IMR-90 (cell line): Measurements from ENCODE around the gene GLP2R. TPM values are rescaled to one million over a fixed set of nuclear protein-coding genes. Genes with fewer than 3 reads are reported as not detected.

Experiments
- ATAC-seq: fragments of 200-7000 bp; cut with Tn5 transposase; 2 replicates; pipeline ENCODE4 v1.9.1; 2020; ENCODE audit warnings: low read depth, mild to moderate bottlenecking, moderate library complexity
- BruUV-seq: library from RNA; stranded (reverse); fragments of 400-500 nt; replicated peaks from 2 replicates; lab custom pipeline; 2021; lab: Mats Ljungman, UMichigan
- CTCF ChIA-PET: fragments of 300-600 bp; formaldehyde crosslinking; extraction: SDS; loops from one replicate; lab custom pipeline; 2021; ENCODE audit warnings: antibody characterized with exemption; lab: Yijun Ruan, JAX
- POLR2A ChIA-PET: fragments of 300-600 bp; sonication (Branson Sonifier 250); formaldehyde crosslinking; loops from one replicate; lab custom pipeline; 2022; ENCODE audit warnings: antibody characterized with exemption; ENCODE audit not compliant: unreplicated experiment; lab: Charles Lee
- DNase-seq: peaks from one replicate; pipeline ENCODE4 v3.0.0; 2013
- H2AFZ ChIP-seq: replicated peaks from 2 replicates; pipeline ENCODE3; 2013; ENCODE audit warnings: low read length, mild to moderate bottlenecking; ENCODE audit not compliant: poor library complexity
- H2AK5ac ChIP-seq: 2 replicates; pipeline ENCODE4 v1.6.1; 2013; ENCODE audit warnings: low read depth, low read length, inconsistent platforms
- H2AK9ac ChIP-seq: replicated peaks from 2 replicates; pipeline ENCODE3; 2013; ENCODE audit warnings: mild to moderate bottlenecking, low read depth, low read length, moderate library complexity; ENCODE audit not compliant: poor library complexity
- H2BK120ac ChIP-seq: 2 replicates; pipeline ENCODE4 v1.6.1; 2013; ENCODE audit warnings: low read depth, low read length, inconsistent platforms
- H2BK15ac ChIP-seq: 3 replicates; pipeline ENCODE4 v1.6.1; 2013; ENCODE audit warnings: low read depth, low read length, inconsistent platforms
- H2BK20ac ChIP-seq: 2 replicates; pipeline ENCODE4 v1.6.1; 2013; ENCODE audit warnings: low read depth, mild to moderate bottlenecking, inconsistent platforms, low read length, moderate library complexity
- H2BK5ac ChIP-seq: 2 replicates; pipeline ENCODE4 v1.6.1; 2013; ENCODE audit warnings: mild to moderate bottlenecking, low read depth, low read length, inconsistent platforms; ENCODE audit not compliant: poor library complexity, severe bottlenecking
- H3K14ac ChIP-seq: replicated peaks from 2 replicates; pipeline ENCODE4 v1.6.1; 2013; ENCODE audit warnings: low read depth, low read length, inconsistent platforms
- H3K18ac ChIP-seq: 2 replicates; pipeline ENCODE4 v1.6.1; 2013; ENCODE audit warnings: low read depth, low read length, control low read depth
- H3K23ac ChIP-seq: 2 replicates; pipeline ENCODE4 v1.6.1; 2013; ENCODE audit warnings: low read depth, low read length, inconsistent platforms
- H3K27ac ChIP-seq: 2 replicates; pipeline ENCODE4 v1.5.1; 2013; ENCODE audit warnings: mild to moderate bottlenecking, control low read depth, low read length; ENCODE audit not compliant: insufficient read depth
- H3K27me3 ChIP-seq: 2 replicates; pipeline ENCODE4 v1.6.1; 2013; ENCODE audit warnings: low read length; ENCODE audit not compliant: control insufficient read depth, insufficient read depth
- H3K36me3 ChIP-seq: 2 replicates; pipeline ENCODE4 v1.6.1; 2013; ENCODE audit warnings: low read length, mixed read lengths; ENCODE audit not compliant: control insufficient read depth, insufficient read depth
- H3K4ac ChIP-seq: 2 replicates; pipeline ENCODE4 v1.6.1; 2013; ENCODE audit warnings: low read depth, low read length, inconsistent platforms
- H3K4me1 ChIP-seq: 2 replicates; pipeline ENCODE4 v1.6.1; 2013; ENCODE audit warnings: low read length, mixed read lengths; ENCODE audit not compliant: control insufficient read depth, insufficient read depth
- H3K4me2 ChIP-seq: 2 replicates; pipeline ENCODE4 v1.6.1; 2013; ENCODE audit warnings: low read depth, mild to moderate bottlenecking, control low read depth, low read length, moderate library complexity
- H3K4me3 ChIP-seq: 2 replicates; pipeline ENCODE4 v1.5.1; 2013; ENCODE audit warnings: low read depth, mild to moderate bottlenecking, control low read depth, low read length, moderate library complexity; ENCODE audit not compliant: insufficient read depth
- H3K56ac ChIP-seq: 2 replicates; pipeline ENCODE4 v1.6.1; 2013; ENCODE audit warnings: low read length, inconsistent platforms; ENCODE audit not compliant: insufficient read depth; ENCODE audit errors: extremely low read depth
- H3K79me1 ChIP-seq, 2 experiments: 2 replicates each; pipeline ENCODE4 v1.6.1; 2013; ENCODE audit warnings: low read length in 2 of 2, inconsistent platforms in 1 of 2, low read depth in 1 of 2
- H3K9ac ChIP-seq: 2 replicates; pipeline ENCODE4 v1.6.1; 2013; ENCODE audit warnings: low read depth, low read length, control low read depth
- H3K9me1 ChIP-seq: 2 replicates; pipeline ENCODE4 v1.6.1; 2013; ENCODE audit warnings: low read length, inconsistent platforms; ENCODE audit not compliant: insufficient read depth
- H3K9me3 ChIP-seq: 2 replicates; pipeline ENCODE4 v1.6.1; 2013; ENCODE audit warnings: low read length; ENCODE audit not compliant: control insufficient read depth, insufficient read depth
- H4K20me1 ChIP-seq: 2 replicates; pipeline ENCODE4 v1.6.1; 2013; ENCODE audit warnings: low read length, inconsistent platforms; ENCODE audit not compliant: insufficient read depth
- H4K5ac ChIP-seq: 2 replicates; pipeline ENCODE4 v1.6.1; 2013; ENCODE audit warnings: mild to moderate bottlenecking, low read depth, low read length, control low read depth
- H4K8ac ChIP-seq, 2 experiments: 2 replicates each; pipeline ENCODE4 v1.6.1; 2013; ENCODE audit warnings: low read depth in 2 of 2, low read length in 2 of 2, control low read depth in 1 of 2, inconsistent platforms in 1 of 2
- H4K91ac ChIP-seq: 2 replicates; pipeline ENCODE4 v1.6.1; 2013; ENCODE audit warnings: low read depth, low read length, inconsistent platforms; ENCODE audit not compliant: insufficient read depth
- CEBPB ChIP-seq: IDR thresholded peaks from 2 replicates; pipeline ENCODE4 v1.6.1; 2012; ENCODE audit warnings: low read depth, low read length, improper control_type of control experiment
- CHD1 ChIP-seq: IDR thresholded peaks from 2 replicates; pipeline ENCODE4 v1.6.1; 2012; ENCODE audit warnings: low read depth, low read length, improper control_type of control experiment
- POLR2A ChIP-seq: IDR thresholded peaks from 2 replicates; pipeline ENCODE4 v1.6.1; 2012; ENCODE audit warnings: mild to moderate bottlenecking, low read depth, low read length
- RAD21 ChIP-seq: IDR thresholded peaks from 2 replicates; pipeline ENCODE4 v1.6.1; 2012; ENCODE audit warnings: low read length, improper control_type of control experiment
- RFX5 ChIP-seq: IDR thresholded peaks from 2 replicates; pipeline ENCODE4 v1.8.0; 2012; ENCODE audit warnings: low read depth, mild to moderate bottlenecking, low read length, moderate library complexity
- SMC3 ChIP-seq: fragments of 150-350 bp; IDR thresholded peaks from 2 replicates; pipeline ENCODE4 v1.6.1; 2016; ENCODE audit warnings: low read depth, mild to moderate bottlenecking, antibody characterized with exemption, low read length, moderate library complexity
- WGBS, 2 experiments: methylation state at CpG; one replicate each; pipeline versions ENCODE4 v1.1.5 to v1.1.7; 2013; ENCODE audit warnings: missing lambda C conversion rate in 2 of 2; ENCODE audit not compliant: insufficient read length in 1 of 2; ENCODE audit errors: extremely low coverage in 2 of 2; 5-methylcytosine and 5-hydroxymethylcytosine counted together
- dilution Hi-C: fragments of 300-500 bp; cut with HindIII; formaldehyde crosslinking; loops from one replicate; pipeline ENCODE4 v1.14.3; 2018; ENCODE audit warnings: low sequenced_read_pairs; ENCODE audit not compliant: unreplicated experiment
- in situ Hi-C: fragments of 300-500 bp; cut with MboI; formaldehyde crosslinking; loops from 3 replicates; pipeline ENCODE4 v1.14.3; 2019; ENCODE audit warnings: low sequenced_read_pairs, inconsistent platforms, mixed read lengths
- intact Hi-C: fragments of 100-400 bp; cut with micrococcal nuclease; formaldehyde crosslinking; loops from 2 replicates; pipeline ENCODE4 v1.10.0; 2022
- polyA plus RNA-seq, 3 experiments: library from polyadenylated mRNA; depleted of rRNA; stranded (reverse); fragments of >200 nt; gene quantifications; 2 replicates each; pipeline ENCODE4 v1.2.3, GENCODE V29; 2012; ENCODE audit warnings: low replicate concordance in 1 of 3
- total RNA-seq: library from RNA; depleted of rRNA; stranded (reverse); fragments of >200 nt; gene quantifications from 2 replicates; pipeline ENCODE4 v1.2.3, GENCODE V29; 2012

GLP2R gene
- total and polyA plus RNA-seq, 2 of the 4 experiments (the other 2 are of a cell fraction): 0.07 TPM; not detected in 1

DNA sequence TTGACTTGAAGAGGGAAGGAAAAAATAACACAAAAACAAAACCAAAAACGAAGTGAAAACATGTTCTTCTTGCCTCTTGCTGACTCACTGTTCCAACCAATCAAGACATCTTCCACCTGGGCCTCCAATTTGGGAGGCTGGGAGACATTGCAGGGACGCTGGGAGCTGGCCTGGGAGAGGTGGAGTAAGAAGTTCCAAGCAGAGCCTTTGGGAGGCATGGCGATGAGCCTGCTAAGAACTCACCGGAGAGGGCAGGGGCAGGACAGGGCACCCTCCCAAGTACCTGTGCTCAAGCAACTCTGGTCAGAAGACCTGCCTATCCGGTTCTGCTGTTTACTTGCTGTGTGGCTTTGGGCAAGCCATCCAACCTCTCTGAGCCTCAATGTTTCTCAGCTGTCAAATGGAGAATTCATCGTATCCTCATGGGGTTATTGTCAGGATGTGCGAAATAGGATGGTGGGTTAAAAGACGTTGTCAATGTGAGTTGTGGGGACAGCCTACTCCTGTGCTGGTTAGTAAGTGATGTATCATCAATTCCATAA is 856 bp upstream of the GLP2R start:
- dilution Hi-C loops (no loop called here), intact Hi-C loops (no loop called here), in situ Hi-C loops (no loop called here)
- H3K79me1 ChIP-seq: no peaks in the 10 kb centered on the region
- no peak overlapping the region for H2AK5ac ChIP-seq
- no peaks in the 10 kb centered on the region for H4K20me1 ChIP-seq
- no peak overlapping the region for H2BK15ac ChIP-seq
- no peaks in the 10 kb centered on the region for H3K27me3 ChIP-seq
- BruUV-seq: no TSS peak
- H3K56ac ChIP-seq: no peak overlapping the region
- H3K4me3 ChIP-seq: no peak overlapping the region
- no peak overlapping the region for H3K4ac ChIP-seq
- H2BK5ac ChIP-seq: no peak overlapping the region
- no CpG with 5 or more reads among the region's 8 CpGs for WGBS, 2 experiments
- no peaks in the 10 kb centered on the region; the same call in 1 of the 2 replicates for H3K4me1 ChIP-seq
- no peak overlapping the region for H4K5ac ChIP-seq
- no peak overlapping the region for H3K18ac ChIP-seq
- no peak overlapping the region for H2BK20ac ChIP-seq
- no peaks in the 10 kb centered on the region for H3K36me3 ChIP-seq
- no peak overlapping the region for H3K14ac ChIP-seq
- no peak overlapping the region for H4K91ac ChIP-seq
- ChIA-PET POLR2A (no interaction called here), CTCF (no interaction called here)
- TF ChIP-seq POLR2A (no peak), SMC3 (no peak), CEBPB (no peak), RFX5 (no peak), RAD21 (no peak), CHD1 (no peak)
- no peak overlapping the region for H3K23ac ChIP-seq
- no peak overlapping the region for H2AK9ac ChIP-seq
- H3K9ac ChIP-seq: no peak overlapping the region
- H3K9me3 ChIP-seq: no peaks in the 10 kb centered on the region
- H3K27ac ChIP-seq: no peak overlapping the region
- no peak overlapping the region for H2BK120ac ChIP-seq
- H4K8ac ChIP-seq: no peak overlapping the region
- H2AFZ ChIP-seq: no peak overlapping the region
- DNase-seq (no peak), ATAC-seq (no peak)
- H3K4me2 ChIP-seq: no peak overlapping the region
- no peaks in the 10 kb centered on the region for H3K9me1 ChIP-seq
